HUDEP-2 (cell line): Measurements from ENCODE around the gene ESYT3.
"Not testable (repeated sequence)": the region's sequence is repeated elsewhere in the genome, so short reads cannot be mapped to it uniquely, and the experiment has no call there.

Source experiments
- DNase-seq, 76 experiments: peaks; one replicate each; lab custom pipeline; 2025; ENCODE audit not compliant: unreplicated experiment in 76 of 76; lab: John Stamatoyannopoulos, UW

ESYT3 gene

GRCh38 chr3:138477801-138478200 lies 43.4 kb downstream of the ESYT3 start:
- DNase-seq, result no peak

GRCh38 chr3:138479438-138479863 lies 45.0 kb downstream of the ESYT3 start:
- peak in 44 of 76 experiments; percentile 1 to 60 (median 21) for DNase-seq

- not testable (repeated sequence) for DNase-seq
Observed at GRCh38 chr3:138484672-138485071, 50.3 kb downstream of the ESYT3 start.

- DNase-seq, result not testable (repeated sequence)
Observed at GRCh38 chr3:138486580-138486979, 52.2 kb downstream of the ESYT3 start.

GRCh38 chr3:138491971-138492370 lies 57.6 kb downstream of the ESYT3 start:
- no peak for DNase-seq

- no peak for DNase-seq
Observed at GRCh38 chr3:138492980-138493675, 58.7 kb downstream of the ESYT3 start.

- no peak for DNase-seq
Observed at GRCh38 chr3:138493804-138494606, 59.6 kb downstream of the ESYT3 start.

GRCh38 chr3:138494607-138494929 lies 60.2 kb downstream of the ESYT3 start:
- no peak for DNase-seq

GRCh38 chr3:138495638-138496037 lies 61.2 kb downstream of the ESYT3 start:
- not testable (repeated sequence) for DNase-seq

GRCh38 chr3:138496436-138496835 lies 62.0 kb downstream of the ESYT3 start:
- no peak for DNase-seq

GRCh38 chr3:138497021-138497420 lies 62.6 kb downstream of the ESYT3 start:
- DNase-seq, result no peak

GRCh38 chr3:138497851-138498250 lies 63.4 kb downstream of the ESYT3 start:
- no peak for DNase-seq

GRCh38 chr3:138498991-138499390 lies 64.6 kb downstream of the ESYT3 start:
- DNase-seq, result no peak

GRCh38 chr3:138507524-138507923 lies 73.1 kb downstream of the ESYT3 start:
- DNase-seq, result no peak

- DNase-seq, result no peak
Observed at GRCh38 chr3:138509586-138509985, 75.2 kb downstream of the ESYT3 start.

- DNase-seq, result no peak
Observed at GRCh38 chr3:138511945-138512344, 77.5 kb downstream of the ESYT3 start.

- DNase-seq, result no peak
Observed at GRCh38 chr3:138513090-138513843, 78.9 kb downstream of the ESYT3 start.

- DNase-seq, result not testable (repeated sequence)
Observed at GRCh38 chr3:138521445-138521844, 87.0 kb downstream of the ESYT3 start.
